C1 segment of cervical spinal cord (tissue), 14 donors: ENCODE data around the gene LMOD2.

Experiments
- DNase-seq, 14 donors: peaks; one replicate each; lab custom pipeline; 2025; lab: John Stamatoyannopoulos, UW

LMOD2 gene

DNA sequence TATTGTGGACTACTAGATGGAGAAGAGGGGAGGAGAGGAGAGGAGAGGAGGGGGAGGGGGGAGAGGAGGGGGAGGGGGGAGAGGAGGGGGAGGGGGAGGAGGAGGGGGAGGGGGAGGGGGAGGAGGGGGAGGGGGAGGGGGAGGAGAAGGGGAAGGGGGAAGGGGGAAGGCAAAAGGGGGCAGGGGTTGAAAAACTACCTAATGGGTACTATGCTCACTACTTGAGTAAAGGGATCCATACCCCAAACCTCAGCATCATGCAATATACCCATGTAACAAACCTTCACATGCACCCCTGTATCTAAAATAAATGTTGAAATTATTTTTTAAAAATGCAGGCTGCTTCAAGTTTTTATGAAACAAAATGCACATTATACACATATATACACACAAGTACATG is 15.1 kb upstream of the LMOD2 start:
- DNase-seq, result no peak

DNA sequence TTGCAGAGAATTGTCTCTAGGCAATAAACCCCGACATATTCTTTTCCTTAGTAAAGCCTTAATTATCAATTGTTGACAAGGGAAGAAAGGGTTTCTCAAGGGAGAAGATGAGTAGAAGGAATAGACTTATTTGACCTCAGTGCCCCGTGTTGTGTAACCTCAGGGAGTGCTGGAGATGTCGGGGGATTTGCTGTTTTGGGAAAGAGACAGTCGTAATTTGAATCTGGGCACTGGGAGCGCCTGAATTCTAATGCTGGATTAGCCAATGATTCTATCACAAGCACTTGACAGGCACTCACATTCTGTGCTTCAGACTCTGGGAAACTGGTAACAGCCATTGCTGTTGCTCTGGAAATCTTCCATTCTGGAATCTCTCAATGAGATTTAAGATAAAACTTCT is 13.8 kb upstream of the LMOD2 start:
- DNase-seq, result no peak

DNA sequence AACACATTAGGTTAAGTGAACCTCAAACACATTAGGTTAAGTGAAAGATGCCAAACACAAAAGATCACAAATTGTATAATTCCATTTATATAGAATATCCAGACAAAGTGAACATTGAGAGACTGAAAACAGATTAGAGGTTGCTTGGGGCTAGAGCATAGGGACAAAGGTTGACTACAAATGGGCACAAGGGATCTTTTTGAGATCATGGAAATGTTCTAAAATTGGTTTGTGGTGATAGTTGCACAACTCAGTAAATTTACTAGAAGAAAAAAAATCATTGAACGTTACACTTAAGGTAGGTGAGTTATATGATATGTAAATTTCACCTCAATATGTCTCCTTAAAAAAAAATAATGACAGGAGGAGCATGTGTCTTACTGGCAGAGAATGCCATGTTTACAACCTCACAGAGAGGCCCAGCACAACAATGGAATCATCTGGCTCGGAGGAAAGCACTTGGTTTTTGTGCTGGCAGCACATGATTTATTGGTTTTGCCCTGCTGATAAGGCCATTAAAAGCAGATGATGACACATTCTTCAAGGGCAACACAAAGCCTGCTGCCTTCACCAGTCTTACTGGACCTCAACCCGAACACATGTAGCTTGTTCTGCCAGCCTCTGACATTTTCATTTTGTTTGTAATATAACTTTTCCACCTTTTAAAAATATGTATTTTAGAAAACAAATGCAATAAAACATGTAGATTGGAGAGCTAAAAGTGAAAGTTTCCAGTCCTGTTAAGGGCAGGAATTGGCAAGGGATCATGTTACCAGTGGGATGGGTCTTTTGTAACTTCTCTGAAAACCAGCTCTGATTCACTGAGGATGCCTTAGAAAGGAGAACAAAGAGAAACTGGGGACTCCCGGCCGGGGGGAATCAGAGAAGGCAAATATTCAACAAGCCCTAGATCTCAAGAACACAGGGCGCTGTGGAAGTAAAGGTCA is 11.9 kb upstream of the LMOD2 start:
- DNase-seq, result peak in 1 of 14 donors; percentile 12

DNA sequence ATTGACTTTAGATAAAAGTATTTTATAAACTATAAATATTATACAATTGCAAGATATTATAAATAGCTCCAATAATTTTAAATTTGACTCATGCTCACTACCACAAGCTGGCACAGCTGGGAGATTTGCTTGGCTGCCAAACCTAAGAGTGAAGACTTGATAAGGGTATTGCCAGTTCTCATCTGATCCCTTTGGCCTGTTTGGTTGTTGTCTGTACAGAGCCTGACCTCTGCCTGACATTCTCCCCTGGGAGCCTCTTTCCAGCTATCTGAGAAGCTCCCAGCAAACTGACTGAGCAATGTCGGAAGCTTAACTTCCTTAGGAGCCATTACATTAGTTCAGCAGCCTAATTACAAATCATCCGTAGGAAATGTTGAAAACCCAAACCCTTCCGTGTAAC is 10.2 kb upstream of the LMOD2 start:
- DNase-seq, result no peak

DNA sequence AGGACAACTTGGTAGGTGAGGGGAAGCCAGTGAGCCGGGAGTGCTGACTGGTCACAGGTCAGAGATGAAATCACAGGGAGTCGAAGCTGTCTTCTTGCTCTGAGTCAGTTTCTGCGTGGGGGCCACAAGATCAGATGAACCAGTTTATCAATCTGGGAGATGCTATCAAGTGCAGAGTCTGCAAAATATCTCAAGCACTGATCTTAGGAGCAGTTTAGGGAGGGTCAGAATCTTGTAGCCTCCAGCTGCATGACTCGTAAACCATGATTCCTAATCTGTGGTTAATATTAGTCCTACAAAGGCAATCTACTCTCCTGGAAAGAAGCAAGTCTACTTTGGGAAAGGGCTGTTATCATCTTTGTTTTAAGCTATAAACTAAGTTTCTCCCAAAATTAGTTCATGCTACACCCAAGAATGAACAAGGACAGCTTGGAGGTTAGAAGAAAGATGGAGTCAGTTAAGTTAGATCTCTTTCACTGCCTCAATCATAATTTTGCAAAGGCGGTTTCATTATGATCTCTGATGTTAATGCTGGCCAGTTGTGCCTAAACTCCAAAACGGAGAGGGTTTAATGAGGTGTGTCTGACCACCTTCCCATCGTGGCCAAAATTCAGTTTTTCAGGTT is 8.4 kb upstream of the LMOD2 start:
- DNase-seq, result no peak

DNA sequence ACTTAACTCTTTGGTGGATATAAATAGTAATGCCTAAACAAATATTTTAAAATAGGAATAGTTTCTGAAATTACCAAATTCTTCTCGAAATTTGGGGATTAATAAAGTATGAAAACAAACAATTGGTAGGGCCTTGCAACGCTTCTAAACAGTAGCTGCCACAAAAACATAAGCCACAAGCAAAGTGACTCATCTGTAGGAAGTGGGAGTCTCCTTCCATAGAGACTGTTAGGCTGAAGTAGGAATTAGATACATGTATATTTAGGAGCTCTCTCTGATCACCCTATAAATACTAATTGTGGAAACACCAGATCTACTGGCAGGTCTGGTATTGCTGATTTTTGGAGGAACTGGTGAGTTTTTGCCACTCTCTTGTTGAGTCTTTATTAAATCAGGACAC is 5.7 kb upstream of the LMOD2 start:
- DNase-seq, result no peak

DNA sequence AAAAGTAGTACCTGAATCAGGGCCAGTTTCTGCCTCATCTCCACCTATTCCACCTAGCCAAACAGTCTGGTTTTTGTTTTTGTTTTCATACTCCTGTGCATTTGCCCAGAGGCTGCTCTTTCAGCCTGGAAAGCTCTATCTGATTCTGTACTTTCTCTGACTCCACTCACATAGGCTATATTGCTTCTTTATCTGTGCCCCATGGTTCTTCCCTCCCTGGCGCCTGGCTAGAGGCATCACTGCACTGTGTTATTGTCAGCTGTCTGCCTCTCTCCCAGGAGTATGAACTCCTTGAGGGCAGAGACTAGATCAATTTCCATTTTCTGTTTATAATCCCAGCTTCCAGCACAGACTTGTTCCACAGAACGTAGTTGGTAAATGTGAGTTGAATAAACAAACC is 5.1 kb upstream of the LMOD2 start:
- DNase-seq, result no peak

DNA sequence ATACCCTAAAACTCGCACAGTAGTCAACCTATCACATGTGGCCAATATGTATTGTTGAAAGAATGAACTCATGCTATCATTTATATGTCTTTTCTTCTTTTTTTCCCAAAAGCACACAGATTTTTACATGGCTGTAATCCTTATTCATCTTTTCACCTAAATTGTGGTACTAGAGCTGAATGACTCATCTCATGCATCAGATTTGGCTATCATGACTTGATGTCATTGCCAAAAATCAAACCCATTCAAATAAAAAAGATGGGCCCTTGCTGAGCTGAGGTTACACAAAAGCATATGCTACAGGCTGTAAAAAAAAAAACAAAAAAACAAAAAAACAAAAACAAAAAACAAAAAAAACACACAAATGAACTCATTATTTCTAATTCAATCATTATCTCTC is 3.3 kb upstream of the LMOD2 start:
- DNase-seq, result no peak

DNA sequence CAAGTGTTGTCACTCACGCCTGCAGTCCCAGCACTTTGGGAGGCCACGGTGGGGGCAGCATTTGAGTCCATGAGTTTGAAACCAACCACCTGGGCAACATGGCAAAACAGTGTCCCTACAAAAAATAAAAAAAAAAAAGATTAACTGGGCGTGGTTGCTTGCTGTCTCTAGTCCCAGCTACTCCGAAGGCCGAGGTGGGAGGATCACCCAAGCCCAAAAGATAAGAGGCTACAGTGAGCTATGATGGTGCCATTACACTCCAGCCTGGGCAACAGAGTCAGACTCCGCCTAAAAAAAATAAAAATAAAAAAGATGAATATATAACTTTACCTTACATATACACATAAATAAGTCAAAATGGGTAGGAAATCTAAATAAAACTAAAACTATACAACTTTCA is 2.5 kb upstream of the LMOD2 start:
- DNase-seq, result no peak

DNA sequence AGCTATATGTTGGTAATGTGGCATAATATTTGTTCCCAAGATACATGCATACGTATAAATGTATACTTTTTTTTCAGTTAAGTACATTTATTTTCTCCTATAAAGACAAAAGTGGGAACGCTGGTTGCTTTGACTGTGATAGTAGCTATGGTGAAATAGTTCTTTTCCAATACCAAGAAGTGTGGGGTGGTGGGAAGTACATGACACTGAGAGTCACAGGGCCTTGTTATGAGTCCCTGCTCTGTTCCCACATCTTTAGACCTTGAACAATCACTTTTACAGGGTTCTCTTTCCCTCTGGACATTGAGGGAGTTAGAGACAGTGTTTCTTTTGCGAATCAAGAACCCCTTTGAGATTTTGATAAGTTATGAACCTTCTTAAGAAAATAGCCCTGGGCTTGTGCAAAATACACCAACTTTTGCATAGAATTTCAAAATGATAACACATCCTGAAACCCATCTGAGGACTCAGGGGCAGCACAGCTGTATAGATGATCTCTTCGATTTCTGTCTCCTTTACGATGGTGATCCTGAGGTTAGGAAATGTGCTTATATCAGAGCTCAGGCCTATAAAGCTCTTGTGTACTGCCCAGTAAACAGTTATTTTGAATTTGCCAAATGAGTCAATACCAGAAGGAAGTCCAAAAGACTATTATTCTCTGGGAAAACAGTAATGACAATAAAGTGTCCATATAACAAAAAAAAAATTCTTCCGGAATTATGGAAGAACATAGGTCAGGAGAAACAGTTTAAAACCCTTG is 1.1 kb downstream of the LMOD2 start:
- DNase-seq, result no peak

DNA sequence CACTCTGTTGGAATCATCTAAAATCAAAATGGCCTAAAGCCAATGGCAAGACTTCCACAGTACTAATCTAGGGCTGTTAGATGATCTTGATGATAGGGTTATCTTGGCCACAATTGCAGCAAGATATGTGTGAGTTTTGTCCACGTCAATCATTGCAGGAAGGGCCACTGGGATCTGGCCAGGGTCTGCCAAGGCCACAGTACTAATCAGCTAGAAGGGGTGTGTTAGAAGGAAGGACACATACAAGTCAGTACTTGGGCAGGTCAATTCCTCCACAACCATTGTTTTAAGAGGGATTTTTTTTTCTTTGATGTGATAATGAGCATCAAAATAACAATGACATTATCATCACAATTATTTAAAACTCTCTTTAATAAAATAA is 1.6 kb downstream of the LMOD2 start:
- DNase-seq, result no peak

DNA sequence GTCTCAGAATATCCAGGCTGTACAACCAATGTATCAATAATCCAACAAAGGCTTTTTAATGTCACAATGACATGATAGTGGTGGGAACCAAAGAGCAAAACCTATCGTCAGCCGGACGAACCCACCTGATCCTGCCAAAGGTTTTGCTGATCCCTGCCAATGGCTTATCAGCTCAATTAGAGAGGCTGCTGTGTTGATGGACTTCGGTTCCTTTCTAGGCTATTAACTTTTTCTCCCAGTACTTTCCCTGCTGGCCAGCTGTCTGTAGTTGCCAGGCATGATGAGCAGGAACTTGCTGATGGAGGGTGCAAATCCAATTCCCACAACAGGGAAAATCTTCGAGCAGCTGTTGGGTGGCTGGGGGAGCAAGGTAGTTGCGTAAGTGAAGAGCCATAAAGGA is 2.4 kb downstream of the LMOD2 start:
- no peak for DNase-seq

DNA sequence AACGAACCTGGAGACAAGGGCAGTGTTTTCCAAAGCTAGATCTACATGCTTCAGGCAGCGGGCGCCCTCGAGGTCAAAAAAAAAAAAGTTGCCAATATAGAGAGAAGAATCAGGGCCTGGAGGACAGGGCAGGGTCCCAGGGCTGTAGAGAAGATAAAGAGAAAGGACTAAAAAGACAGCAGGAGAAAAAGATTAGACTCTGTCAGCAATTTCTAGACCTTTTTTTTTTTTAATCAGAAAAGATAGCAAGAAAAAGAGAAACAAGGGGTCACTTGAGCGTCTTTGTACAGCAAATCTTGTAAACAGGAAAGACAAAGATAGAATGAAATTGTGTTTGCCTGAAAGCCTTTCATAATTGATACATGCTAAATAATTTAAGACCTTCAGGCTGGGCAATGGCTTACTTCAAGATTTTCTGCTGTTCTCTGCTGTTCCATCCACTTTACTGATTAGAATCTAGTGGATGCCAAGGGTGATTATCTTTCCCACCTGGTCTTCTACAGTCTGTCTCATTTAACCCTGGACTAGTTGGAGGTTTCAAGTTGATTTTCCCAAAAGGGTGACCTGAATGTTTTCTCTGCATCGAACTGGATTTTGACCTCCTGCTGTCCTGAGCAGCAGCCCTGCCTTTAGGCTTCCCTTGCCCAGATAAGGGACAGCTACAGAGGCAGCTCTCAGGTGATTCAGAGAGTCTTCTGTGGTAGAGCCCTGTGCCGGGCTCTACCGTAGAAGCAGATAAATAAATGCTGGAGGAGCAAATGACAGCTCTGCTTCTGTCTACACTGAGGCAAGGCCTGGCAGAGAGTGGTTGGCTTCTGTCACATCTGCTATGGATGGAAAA is 5.1 kb downstream of the LMOD2 start:
- no peak for DNase-seq

DNA sequence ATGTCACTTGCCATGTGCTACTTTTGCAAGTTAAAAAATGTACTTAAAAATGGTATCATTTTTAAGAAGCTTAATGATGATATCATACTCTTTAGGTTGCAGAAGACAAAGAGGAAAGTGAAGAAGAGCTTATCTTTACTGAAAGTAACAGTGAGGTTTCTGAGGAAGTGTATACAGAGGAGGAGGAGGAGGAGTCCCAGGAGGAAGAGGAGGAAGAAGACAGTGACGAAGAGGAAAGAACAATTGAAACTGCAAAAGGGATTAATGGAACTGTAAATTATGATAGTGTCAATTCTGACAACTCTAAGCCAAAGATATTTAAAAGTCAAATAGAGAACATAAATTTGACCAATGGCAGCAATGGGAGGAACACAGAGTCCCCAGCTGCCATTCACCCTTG is 6.1 kb downstream of the LMOD2 start:
- DNase-seq, result no peak

DNA sequence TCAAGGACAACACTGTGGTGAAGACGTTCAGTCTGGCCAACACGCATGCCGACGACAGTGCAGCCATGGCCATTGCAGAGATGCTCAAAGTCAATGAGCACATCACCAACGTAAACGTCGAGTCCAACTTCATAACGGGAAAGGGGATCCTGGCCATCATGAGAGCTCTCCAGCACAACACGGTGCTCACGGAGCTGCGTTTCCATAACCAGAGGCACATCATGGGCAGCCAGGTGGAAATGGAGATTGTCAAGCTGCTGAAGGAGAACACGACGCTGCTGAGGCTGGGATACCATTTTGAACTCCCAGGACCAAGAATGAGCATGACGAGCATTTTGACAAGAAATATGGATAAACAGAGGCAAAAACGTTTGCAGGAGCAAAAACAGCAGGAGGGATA is 6.6 kb downstream of the LMOD2 start:
- DNase-seq, result no peak

DNA sequence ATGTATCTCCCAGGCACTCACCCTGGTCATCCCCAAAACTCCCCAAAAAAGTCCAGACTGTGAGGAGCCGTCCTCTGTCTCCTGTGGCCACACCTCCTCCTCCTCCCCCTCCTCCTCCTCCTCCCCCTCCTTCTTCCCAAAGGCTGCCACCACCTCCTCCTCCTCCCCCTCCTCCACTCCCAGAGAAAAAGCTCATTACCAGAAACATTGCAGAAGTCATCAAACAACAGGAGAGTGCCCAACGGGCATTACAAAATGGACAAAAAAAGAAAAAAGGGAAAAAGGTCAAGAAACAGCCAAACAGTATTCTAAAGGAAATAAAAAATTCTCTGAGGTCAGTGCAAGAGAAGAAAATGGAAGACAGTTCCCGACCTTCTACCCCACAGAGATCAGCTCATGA is 7.1 kb downstream of the LMOD2 start:
- DNase-seq, result no peak

DNA sequence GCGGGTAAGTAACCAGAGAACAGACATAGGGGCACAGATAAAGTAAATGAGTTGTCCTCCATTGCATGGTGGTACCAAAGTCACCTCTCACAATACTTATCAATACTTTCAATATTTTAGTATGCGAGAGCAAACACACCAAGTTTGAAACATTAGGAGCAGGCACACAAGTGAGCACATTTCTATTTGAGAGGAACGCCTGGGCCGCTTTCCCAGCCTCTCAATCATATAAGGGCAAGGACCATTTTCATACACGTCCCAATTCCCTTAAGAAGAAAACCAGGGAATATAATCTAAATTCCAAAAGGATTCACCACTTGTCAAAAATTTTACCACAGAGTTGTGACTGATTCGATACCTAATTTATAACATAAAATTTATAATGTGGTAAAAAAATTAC is 7.5 kb downstream of the LMOD2 start:
- DNase-seq, result no peak

DNA sequence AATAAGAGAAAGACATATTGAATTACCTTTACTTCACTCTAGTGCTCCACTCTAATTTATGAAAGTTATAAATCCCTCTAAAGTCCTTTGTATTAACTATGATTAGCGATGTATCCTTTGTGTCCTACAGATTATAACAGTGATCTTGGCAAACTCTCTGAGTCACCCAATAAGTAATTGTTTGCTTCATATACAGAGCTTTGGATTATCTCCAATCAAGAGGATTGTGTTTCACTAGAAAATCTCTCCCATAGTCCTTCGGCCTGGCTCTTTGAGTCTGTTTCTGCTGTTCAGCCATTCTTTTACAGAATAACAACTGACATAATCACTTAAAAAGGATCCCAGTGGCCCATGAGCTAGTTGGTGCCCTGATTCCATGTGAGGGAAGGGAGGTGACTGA is 9.5 kb downstream of the LMOD2 start:
- no peak for DNase-seq

DNA sequence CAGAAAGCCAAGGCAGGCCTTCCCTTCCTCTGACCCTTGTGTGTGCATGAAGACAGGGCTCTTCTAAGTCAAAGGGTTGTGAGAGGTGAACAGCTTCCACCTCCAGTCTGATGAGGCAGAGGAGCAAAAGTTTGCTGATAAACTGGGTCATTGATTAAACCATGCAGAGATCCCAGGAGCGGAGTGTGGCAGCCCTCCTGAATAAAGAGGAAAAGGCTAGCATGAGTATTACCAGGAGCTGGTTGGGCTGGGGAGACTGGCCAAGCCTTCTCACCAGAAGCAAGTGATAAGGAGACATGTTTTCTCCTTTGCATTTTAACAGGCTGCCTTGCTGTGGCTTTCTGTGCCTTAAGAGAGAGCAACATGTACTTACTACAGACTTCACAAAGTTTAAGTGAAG is 10.2 kb downstream of the LMOD2 start:
- DNase-seq, result no peak

DNA sequence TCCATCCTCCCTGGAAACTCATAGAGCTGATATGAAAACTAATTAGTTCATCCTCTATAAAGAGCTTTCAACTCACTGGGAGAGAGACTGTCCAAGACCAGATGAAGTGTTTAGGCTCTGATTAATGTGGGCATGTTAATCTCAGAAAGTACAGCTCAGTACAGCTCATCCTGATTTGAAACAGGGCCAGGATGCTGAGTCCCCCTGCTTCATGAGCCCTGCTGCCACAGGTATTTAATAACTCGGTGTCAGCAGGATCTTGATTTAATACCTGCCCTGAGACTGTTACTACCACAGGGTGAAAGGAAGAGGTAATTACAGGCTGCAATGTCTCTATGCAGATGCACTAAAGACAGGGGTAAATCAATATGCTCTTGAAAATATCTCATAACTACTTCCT is 10.8 kb downstream of the LMOD2 start:
- DNase-seq, result no peak

DNA sequence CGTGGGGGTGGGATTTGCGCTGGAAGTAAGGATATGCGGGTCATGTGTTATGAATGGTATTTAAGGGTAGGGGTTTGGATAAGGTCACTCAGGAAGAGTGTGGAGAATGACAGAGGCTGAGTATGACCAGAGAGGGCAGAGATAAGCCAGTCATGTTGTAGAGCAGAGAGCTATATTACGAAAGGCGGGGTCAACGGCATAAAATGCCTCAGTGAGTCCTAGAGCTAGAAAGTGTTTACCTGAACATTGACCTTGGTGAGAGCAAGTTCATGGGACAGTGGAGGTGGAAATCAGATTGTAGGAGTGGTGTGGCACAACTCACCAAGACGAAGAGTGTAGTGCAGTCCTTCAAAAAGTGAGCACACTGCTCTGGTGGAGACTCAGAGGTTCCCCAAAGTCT is 13.8 kb downstream of the LMOD2 start:
- no peak for DNase-seq
